Tibial artery (tissue), 4 donors: ENCODE data around the gene RASA1.

Experiments
- DNase-seq, 2 donors: peaks; one replicate each; pipeline ENCODE4 v3.0.0-alpha.2; 2019
- H3K27ac ChIP-seq, 2 donors: fragments of 200-600 bp; sonication (generic) in 1 of 2; 1 replicate in 1 of 2; 2 replicates in 1 of 2; pipeline ENCODE4 v1.5.1; 2018 to 2019; ENCODE audit warnings: mild to moderate bottlenecking in 1 of 2
- H3K27me3 ChIP-seq, 2 donors: fragments of 200-600 bp; sonication (generic) in 1 of 2; one replicate each; pipeline versions ENCODE4 v1.5.1 to v1.6.0; 2016 to 2019
- H3K36me3 ChIP-seq, 3 donors: fragments of 200-600 bp; sonication (generic) in 2 of 3; one replicate each; pipeline ENCODE4 v1.5.1; 2016 to 2019; ENCODE audit warnings: mild to moderate bottlenecking in 2 of 3
- H3K4me1 ChIP-seq, 4 donors: fragments of 200-600 bp; sonication (generic) in 2 of 4; 1 replicate in 3 of 4; 2 replicates in 1 of 4; pipeline ENCODE4 v1.5.1; 2016 to 2019
- H3K4me3 ChIP-seq, 2 donors: fragments of 200-600 bp; sonication (generic) in 1 of 2; 1 replicate in 1 of 2; 2 replicates in 1 of 2; pipeline ENCODE4 v1.5.1; 2018 to 2019; ENCODE audit warnings: mild to moderate bottlenecking in 2 of 2
- H3K9me3 ChIP-seq, 3 donors: fragments of 200-600 bp; sonication (generic) in 1 of 3; one replicate each; pipeline ENCODE4 v1.5.1; 2016 to 2019
- intact Hi-C: fragments of 100-400 bp; cut with DNase I; formaldehyde crosslinking; loops from one replicate; pipeline ENCODE4 v1.15.0; 2023; ENCODE audit warnings: low total_unique reads
- TF ChIP-seq, protein P1 (sequence below), 2 experiments: fragments of 200-600 bp in 1 of 2; fragments of 450-650 bp in 1 of 2; IDR thresholded peaks; one replicate each; pipeline ENCODE4 v1.5.1; 2017 to 2019; ENCODE audit warnings: antibody characterized with exemption in 2 of 2, mild to moderate bottlenecking in 1 of 2, moderate library complexity in 1 of 2

Gene RASA1

DNA sequence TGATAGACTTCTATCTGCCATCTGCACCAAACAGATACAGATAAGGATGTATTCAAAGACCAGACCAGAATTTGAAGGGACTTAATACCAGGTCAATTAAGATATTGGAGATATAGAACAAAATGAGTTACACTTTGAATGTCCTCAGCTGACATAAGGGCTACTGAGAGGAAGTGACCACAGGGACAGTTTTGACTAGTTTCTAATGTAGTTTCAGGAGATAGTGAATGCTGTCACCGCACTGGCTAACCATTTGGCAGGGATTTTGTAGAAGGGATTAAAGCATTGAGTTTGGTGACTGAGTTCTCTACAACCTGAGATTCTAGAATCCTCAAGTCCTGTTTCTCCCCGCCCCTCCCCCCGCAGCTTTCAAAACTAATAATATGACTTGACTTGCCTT is 122.4 kb downstream of the RASA1 start:
- DNase-seq: no peak
- intact Hi-C loops: no loop called here
- Histone ChIP-seq H3K4me3 (no peak overlapping the region), H3K9me3 (no peaks in the 10 kb centered on the region), H3K4me1 (peaks cover 0 to 60% (median 19%) of the 10 kb centered on the region in 4 donors), H3K36me3 (peaks cover 28 to 72% (median 60%) of the 10 kb centered on the region in 3 donors), H3K27me3 (no peaks in the 10 kb centered on the region), H3K27ac (no peak overlapping the region)
- TF ChIP-seq, protein P1, sequence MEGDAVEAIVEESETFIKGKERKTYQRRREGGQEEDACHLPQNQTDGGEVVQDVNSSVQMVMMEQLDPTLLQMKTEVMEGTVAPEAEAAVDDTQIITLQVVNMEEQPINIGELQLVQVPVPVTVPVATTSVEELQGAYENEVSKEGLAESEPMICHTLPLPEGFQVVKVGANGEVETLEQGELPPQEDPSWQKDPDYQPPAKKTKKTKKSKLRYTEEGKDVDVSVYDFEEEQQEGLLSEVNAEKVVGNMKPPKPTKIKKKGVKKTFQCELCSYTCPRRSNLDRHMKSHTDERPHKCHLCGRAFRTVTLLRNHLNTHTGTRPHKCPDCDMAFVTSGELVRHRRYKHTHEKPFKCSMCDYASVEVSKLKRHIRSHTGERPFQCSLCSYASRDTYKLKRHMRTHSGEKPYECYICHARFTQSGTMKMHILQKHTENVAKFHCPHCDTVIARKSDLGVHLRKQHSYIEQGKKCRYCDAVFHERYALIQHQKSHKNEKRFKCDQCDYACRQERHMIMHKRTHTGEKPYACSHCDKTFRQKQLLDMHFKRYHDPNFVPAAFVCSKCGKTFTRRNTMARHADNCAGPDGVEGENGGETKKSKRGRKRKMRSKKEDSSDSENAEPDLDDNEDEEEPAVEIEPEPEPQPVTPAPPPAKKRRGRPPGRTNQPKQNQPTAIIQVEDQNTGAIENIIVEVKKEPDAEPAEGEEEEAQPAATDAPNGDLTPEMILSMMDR (IDR thresholded peaks at IDR 0.05): no peak

DNA sequence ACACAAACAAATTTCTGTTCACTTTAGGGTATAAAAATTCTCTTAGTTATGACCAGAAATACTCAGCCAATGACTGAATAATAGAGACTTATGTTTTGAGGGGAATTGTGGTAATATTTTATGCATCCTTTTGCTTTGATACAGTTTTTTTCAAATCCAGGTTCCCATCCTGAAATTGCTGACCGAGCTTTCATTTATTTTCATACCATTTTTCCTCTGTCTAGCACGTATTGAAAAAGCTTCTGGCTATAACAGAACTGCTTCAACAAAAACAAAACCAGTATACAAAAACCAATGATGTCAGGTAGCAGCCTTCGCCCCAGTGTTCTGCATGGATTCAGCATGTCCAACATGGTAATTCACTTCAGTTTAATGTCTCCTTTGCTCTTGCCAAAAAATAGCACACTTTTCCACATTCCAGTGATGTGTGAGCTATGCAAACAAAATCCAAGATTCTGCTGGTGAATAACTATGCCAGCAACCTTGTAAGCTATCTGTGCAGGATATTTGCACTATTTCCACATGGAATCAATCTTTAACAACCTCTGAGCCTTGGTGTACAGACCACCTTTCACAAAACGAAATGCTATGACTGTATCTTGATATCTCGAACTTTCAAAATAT is 123.0 kb downstream of the RASA1 start:
- TF ChIP-seq, protein P1 (IDR thresholded peaks at IDR 0.05): no peak
- intact Hi-C loops: no loop called here
- H3K9me3 ChIP-seq: no peaks in the 10 kb centered on the region
- H3K27ac ChIP-seq: no peak overlapping the region
- peaks cover 0 to 60% (median 19%) of the 10 kb centered on the region in 4 donors for H3K4me1 ChIP-seq
- H3K27me3 ChIP-seq: no peaks in the 10 kb centered on the region
- no peak for DNase-seq
- no peak overlapping the region for H3K4me3 ChIP-seq
- H3K36me3 ChIP-seq: peaks cover 28 to 78% (median 66%) of the 10 kb centered on the region in 3 donors

DNA sequence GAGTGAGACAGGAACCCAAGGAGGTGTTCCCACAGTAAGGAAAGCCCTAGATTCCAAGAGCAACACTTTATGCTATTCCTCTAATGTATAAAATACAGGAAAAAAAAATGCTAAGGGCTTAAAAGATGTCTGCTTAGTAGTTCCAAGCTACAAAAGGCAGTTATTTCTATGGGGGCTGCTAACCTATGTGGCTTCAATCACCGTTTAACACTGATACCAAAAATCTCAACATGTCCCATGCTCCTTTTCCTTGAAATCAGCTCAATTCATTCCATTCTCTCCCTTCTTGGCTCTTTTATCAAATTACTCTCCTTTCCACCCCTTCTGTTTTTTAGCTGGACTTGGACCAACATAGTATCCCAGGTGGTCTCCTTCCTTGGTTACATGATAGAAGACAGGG is 124.5 kb downstream of the RASA1 start:
- Histone ChIP-seq H3K27me3 (no peaks in the 10 kb centered on the region), H3K4me3 (no peak overlapping the region), H3K4me1 (peaks cover 0 to 60% (median 19%) of the 10 kb centered on the region in 4 donors), H3K27ac (peak overlapping the region; percentile 3 to 58), H3K36me3 (peaks cover 33 to 89% (median 75%) of the 10 kb centered on the region in 3 donors), H3K9me3 (no peaks in the 10 kb centered on the region)
- DNase-seq: no peak
- intact Hi-C loops: no loop called here
- TF ChIP-seq, protein P1 (IDR thresholded peaks at IDR 0.05): no peak

DNA sequence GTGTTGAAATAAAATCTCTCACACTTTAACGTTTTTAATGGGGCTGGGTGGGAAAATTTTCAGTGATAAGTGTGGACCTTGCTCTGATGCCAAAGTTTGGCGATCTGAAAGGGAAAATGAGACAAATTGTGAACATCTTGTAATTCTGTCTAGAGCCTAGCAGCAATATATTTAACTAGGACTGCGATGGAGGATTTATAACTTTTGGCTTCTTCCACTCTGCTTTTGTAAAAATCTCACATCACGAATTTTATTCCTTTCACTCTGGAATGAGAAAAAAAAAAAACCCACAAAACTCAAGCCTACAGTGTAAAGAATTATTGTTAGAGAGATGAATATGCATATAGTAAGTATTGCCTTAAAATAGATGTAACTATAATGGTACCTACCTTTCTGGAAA is 125.1 kb downstream of the RASA1 start:
- Histone ChIP-seq H3K27me3 (no peaks in the 10 kb centered on the region), H3K36me3 (peaks cover 35 to 89% (median 77%) of the 10 kb centered on the region in 3 donors), H3K4me1 (peaks cover 0 to 60% (median 19%) of the 10 kb centered on the region in 4 donors), H3K4me3 (no peak overlapping the region), H3K9me3 (no peaks in the 10 kb centered on the region), H3K27ac (peak overlapping the region; percentile 3 to 58)
- DNase-seq: no peak
- intact Hi-C loops: no loop called here
- TF ChIP-seq, protein P1 (IDR thresholded peaks at IDR 0.05): no peak

DNA sequence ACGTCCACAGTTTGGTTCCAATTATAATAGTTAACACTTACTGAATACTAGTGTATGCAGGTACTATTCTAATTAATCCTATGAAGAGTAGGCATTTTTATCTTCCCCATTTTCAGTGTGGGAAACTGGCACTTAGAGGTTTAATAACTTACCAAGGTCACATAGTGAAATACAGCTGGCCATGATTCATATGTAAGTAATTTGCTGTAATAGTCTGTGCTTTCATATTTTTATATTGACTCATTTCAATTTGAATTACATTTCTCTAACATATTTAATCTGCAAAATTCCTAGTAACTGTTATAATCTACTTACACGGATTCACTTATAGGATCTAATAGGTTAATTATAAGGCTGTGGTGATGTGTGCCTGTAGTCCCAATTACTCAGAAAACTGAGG is 125.6 kb downstream of the RASA1 start:
- H3K9me3 ChIP-seq: no peaks in the 10 kb centered on the region
- TF ChIP-seq, protein P1 (IDR thresholded peaks at IDR 0.05): no peak
- H3K4me1 ChIP-seq: peaks cover 0 to 55% (median 19%) of the 10 kb centered on the region in 4 donors
- DNase-seq: no peak
- no peak overlapping the region for H3K4me3 ChIP-seq
- intact Hi-C loops: no loop called here
- H3K36me3 ChIP-seq: peaks cover 35 to 92% (median 82%) of the 10 kb centered on the region in 3 donors
- peak overlapping the region; percentile 3 to 58 for H3K27ac ChIP-seq
- H3K27me3 ChIP-seq: no peaks in the 10 kb centered on the region
